IMR-90 (cell line): ENCODE data around the gene AFDN. TPM values are rescaled to one million over a fixed set of nuclear protein-coding genes. Genes with fewer than 3 reads are reported as not detected.
A peak's percentile ranks its signal among the peaks of the same experiment; 100 is the strongest.

Experiments
- ATAC-seq: fragments of 200-7000 bp; cut with Tn5 transposase; 2 replicates; pipeline ENCODE4 v1.9.1; 2020; ENCODE audit warnings: low read depth, mild to moderate bottlenecking, moderate library complexity
- BruUV-seq: library from RNA; stranded (reverse); fragments of 400-500 nt; replicated peaks from 2 replicates; lab custom pipeline; 2021; lab: Mats Ljungman, UMichigan
- CTCF ChIA-PET: fragments of 300-600 bp; formaldehyde crosslinking; extraction: SDS; loops from one replicate; lab custom pipeline; 2021; ENCODE audit warnings: antibody characterized with exemption; lab: Yijun Ruan, JAX
- POLR2A ChIA-PET: fragments of 300-600 bp; sonication (Branson Sonifier 250); formaldehyde crosslinking; loops from one replicate; lab custom pipeline; 2022; ENCODE audit warnings: antibody characterized with exemption; ENCODE audit not compliant: unreplicated experiment; lab: Charles Lee
- DNase-seq: peaks from one replicate; pipeline ENCODE4 v3.0.0; 2013
- H2AFZ ChIP-seq: replicated peaks from 2 replicates; pipeline ENCODE3; 2013; ENCODE audit warnings: low read length, mild to moderate bottlenecking; ENCODE audit not compliant: poor library complexity
- H2AK5ac ChIP-seq: 2 replicates; pipeline ENCODE4 v1.6.1; 2013; ENCODE audit warnings: low read depth, low read length, inconsistent platforms
- H2AK9ac ChIP-seq: replicated peaks from 2 replicates; pipeline ENCODE3; 2013; ENCODE audit warnings: mild to moderate bottlenecking, low read depth, low read length, moderate library complexity; ENCODE audit not compliant: poor library complexity
- H2BK120ac ChIP-seq: 2 replicates; pipeline ENCODE4 v1.6.1; 2013; ENCODE audit warnings: low read depth, low read length, inconsistent platforms
- H2BK15ac ChIP-seq: 3 replicates; pipeline ENCODE4 v1.6.1; 2013; ENCODE audit warnings: low read depth, low read length, inconsistent platforms
- H2BK20ac ChIP-seq: 2 replicates; pipeline ENCODE4 v1.6.1; 2013; ENCODE audit warnings: low read depth, mild to moderate bottlenecking, inconsistent platforms, low read length, moderate library complexity
- H2BK5ac ChIP-seq: 2 replicates; pipeline ENCODE4 v1.6.1; 2013; ENCODE audit warnings: mild to moderate bottlenecking, low read depth, low read length, inconsistent platforms; ENCODE audit not compliant: poor library complexity, severe bottlenecking
- H3K14ac ChIP-seq: replicated peaks from 2 replicates; pipeline ENCODE4 v1.6.1; 2013; ENCODE audit warnings: low read depth, low read length, inconsistent platforms
- H3K18ac ChIP-seq: 2 replicates; pipeline ENCODE4 v1.6.1; 2013; ENCODE audit warnings: low read depth, low read length, control low read depth
- H3K23ac ChIP-seq: 2 replicates; pipeline ENCODE4 v1.6.1; 2013; ENCODE audit warnings: low read depth, low read length, inconsistent platforms
- H3K27ac ChIP-seq: 2 replicates; pipeline ENCODE4 v1.5.1; 2013; ENCODE audit warnings: mild to moderate bottlenecking, control low read depth, low read length; ENCODE audit not compliant: insufficient read depth
- H3K27me3 ChIP-seq: 2 replicates; pipeline ENCODE4 v1.6.1; 2013; ENCODE audit warnings: low read length; ENCODE audit not compliant: control insufficient read depth, insufficient read depth
- H3K36me3 ChIP-seq: 2 replicates; pipeline ENCODE4 v1.6.1; 2013; ENCODE audit warnings: low read length, mixed read lengths; ENCODE audit not compliant: control insufficient read depth, insufficient read depth
- H3K4ac ChIP-seq: 2 replicates; pipeline ENCODE4 v1.6.1; 2013; ENCODE audit warnings: low read depth, low read length, inconsistent platforms
- H3K4me1 ChIP-seq: 2 replicates; pipeline ENCODE4 v1.6.1; 2013; ENCODE audit warnings: low read length, mixed read lengths; ENCODE audit not compliant: control insufficient read depth, insufficient read depth
- H3K4me2 ChIP-seq: 2 replicates; pipeline ENCODE4 v1.6.1; 2013; ENCODE audit warnings: low read depth, mild to moderate bottlenecking, control low read depth, low read length, moderate library complexity
- H3K4me3 ChIP-seq: 2 replicates; pipeline ENCODE4 v1.5.1; 2013; ENCODE audit warnings: low read depth, mild to moderate bottlenecking, control low read depth, low read length, moderate library complexity; ENCODE audit not compliant: insufficient read depth
- H3K56ac ChIP-seq: 2 replicates; pipeline ENCODE4 v1.6.1; 2013; ENCODE audit warnings: low read length, inconsistent platforms; ENCODE audit not compliant: insufficient read depth; ENCODE audit errors: extremely low read depth
- H3K79me1 ChIP-seq, 2 experiments: 2 replicates each; pipeline ENCODE4 v1.6.1; 2013; ENCODE audit warnings: low read length in 2 of 2, inconsistent platforms in 1 of 2, low read depth in 1 of 2
- H3K9ac ChIP-seq: 2 replicates; pipeline ENCODE4 v1.6.1; 2013; ENCODE audit warnings: low read depth, low read length, control low read depth
- H3K9me1 ChIP-seq: 2 replicates; pipeline ENCODE4 v1.6.1; 2013; ENCODE audit warnings: low read length, inconsistent platforms; ENCODE audit not compliant: insufficient read depth
- H3K9me3 ChIP-seq: 2 replicates; pipeline ENCODE4 v1.6.1; 2013; ENCODE audit warnings: low read length; ENCODE audit not compliant: control insufficient read depth, insufficient read depth
- H4K20me1 ChIP-seq: 2 replicates; pipeline ENCODE4 v1.6.1; 2013; ENCODE audit warnings: low read length, inconsistent platforms; ENCODE audit not compliant: insufficient read depth
- H4K5ac ChIP-seq: 2 replicates; pipeline ENCODE4 v1.6.1; 2013; ENCODE audit warnings: mild to moderate bottlenecking, low read depth, low read length, control low read depth
- H4K8ac ChIP-seq, 2 experiments: 2 replicates each; pipeline ENCODE4 v1.6.1; 2013; ENCODE audit warnings: low read depth in 2 of 2, low read length in 2 of 2, control low read depth in 1 of 2, inconsistent platforms in 1 of 2
- H4K91ac ChIP-seq: 2 replicates; pipeline ENCODE4 v1.6.1; 2013; ENCODE audit warnings: low read depth, low read length, inconsistent platforms; ENCODE audit not compliant: insufficient read depth
- CTCF ChIP-seq: conservative IDR thresholded peaks from 2 replicates; pipeline ENCODE4 v1.5.1; 2012; ENCODE audit warnings: mild to moderate bottlenecking, low read depth, low read length, improper control_type of control experiment
- MAFK ChIP-seq: IDR thresholded peaks from 2 replicates; pipeline ENCODE4 v1.6.1; 2012; ENCODE audit warnings: low read depth, low read length, improper control_type of control experiment
- MAZ ChIP-seq: IDR thresholded peaks from 2 replicates; pipeline ENCODE4 v1.6.1; 2012; ENCODE audit warnings: low read depth, mild to moderate bottlenecking, low read length, improper control_type of control experiment, moderate library complexity, borderline replicate concordance
- MXI1 ChIP-seq: IDR thresholded peaks from 2 replicates; pipeline ENCODE4 v1.6.1; 2012; ENCODE audit warnings: low read depth, mild to moderate bottlenecking, low read length, moderate library complexity, borderline replicate concordance
- NFE2L2 ChIP-seq: fragments of 150-350 bp; IDR thresholded peaks from 2 replicates; pipeline ENCODE4 v1.6.1; 2016; ENCODE audit warnings: low read depth, mild to moderate bottlenecking, low read length
- POLR2A ChIP-seq: IDR thresholded peaks from 2 replicates; pipeline ENCODE4 v1.6.1; 2012; ENCODE audit warnings: mild to moderate bottlenecking, low read depth, low read length
- RAD21 ChIP-seq: IDR thresholded peaks from 2 replicates; pipeline ENCODE4 v1.6.1; 2012; ENCODE audit warnings: low read length, improper control_type of control experiment
- RCOR1 ChIP-seq: IDR thresholded peaks from 2 replicates; pipeline ENCODE4 v1.6.1; 2012; ENCODE audit warnings: mild to moderate bottlenecking, low read length, improper control_type of control experiment; ENCODE audit not compliant: insufficient replicate concordance
- RFX5 ChIP-seq: IDR thresholded peaks from 2 replicates; pipeline ENCODE4 v1.8.0; 2012; ENCODE audit warnings: low read depth, mild to moderate bottlenecking, low read length, moderate library complexity
- SMC3 ChIP-seq: fragments of 150-350 bp; IDR thresholded peaks from 2 replicates; pipeline ENCODE4 v1.6.1; 2016; ENCODE audit warnings: low read depth, mild to moderate bottlenecking, antibody characterized with exemption, low read length, moderate library complexity
- USF2 ChIP-seq: fragments of 150-350 bp; IDR thresholded peaks from 2 replicates; pipeline ENCODE4 v1.6.1; 2017; ENCODE audit warnings: mild to moderate bottlenecking, antibody characterized with exemption, low read length, low read depth
- WGBS, 2 experiments: methylation state at CpG; one replicate each; pipeline versions ENCODE4 v1.1.5 to v1.1.7; 2013; ENCODE audit warnings: missing lambda C conversion rate in 2 of 2; ENCODE audit not compliant: insufficient read length in 1 of 2; ENCODE audit errors: extremely low coverage in 2 of 2; 5-methylcytosine and 5-hydroxymethylcytosine counted together
- dilution Hi-C: fragments of 300-500 bp; cut with HindIII; formaldehyde crosslinking; loops from one replicate; pipeline ENCODE4 v1.14.3; 2018; ENCODE audit warnings: low sequenced_read_pairs; ENCODE audit not compliant: unreplicated experiment
- in situ Hi-C: fragments of 300-500 bp; cut with MboI; formaldehyde crosslinking; loops from 3 replicates; pipeline ENCODE4 v1.14.3; 2019; ENCODE audit warnings: low sequenced_read_pairs, inconsistent platforms, mixed read lengths
- intact Hi-C: fragments of 100-400 bp; cut with micrococcal nuclease; formaldehyde crosslinking; loops from 2 replicates; pipeline ENCODE4 v1.10.0; 2022
- polyA plus RNA-seq, 3 experiments: library from polyadenylated mRNA; depleted of rRNA; stranded (reverse); fragments of >200 nt; gene quantifications; 2 replicates each; pipeline ENCODE4 v1.2.3, GENCODE V29; 2012; ENCODE audit warnings: low replicate concordance in 1 of 3
- total RNA-seq: library from RNA; depleted of rRNA; stranded (reverse); fragments of >200 nt; gene quantifications from 2 replicates; pipeline ENCODE4 v1.2.3, GENCODE V29; 2012

AFDN gene
- total and polyA plus RNA-seq, 2 of the 4 experiments (the other 2 are of a cell fraction): 11.6 to 20.8 TPM

GRCh38 chr6:167898673-167899311, 72.1 kb downstream of the AFDN start:
- ChIA-PET CTCF (interaction anchor here (0.6 to 1.1 kb wide), 2 partner anchors 234 to 605 kb away, joined by 3 read pairs; no protein-coding TSS in a partner anchor), POLR2A (no interaction called here)
- no peak overlapping the region for H2AK9ac ChIP-seq
- H3K4me3 ChIP-seq: no peak overlapping the region
- no peaks in the 10 kb centered on the region for H3K9me3 ChIP-seq
- no peak overlapping the region for H2BK120ac ChIP-seq
- no peak overlapping the region for H3K23ac ChIP-seq
- H3K4me1 ChIP-seq: no peaks in the 10 kb centered on the region
- no peak overlapping the region for H2BK5ac ChIP-seq
- intact Hi-C loops: loop anchor here (1.0 to 10.0 kb wide), 4 partner anchors 71 to 1124 kb away; no protein-coding TSS in a partner anchor
- no peak overlapping the region for H3K9ac ChIP-seq
- peak; percentile 84 for TF ChIP-seq RAD21
- TF ChIP-seq NFE2L2: no peak
- TF ChIP-seq USF2: no peak
- TF ChIP-seq MAFK: no peak
- TF ChIP-seq POLR2A: no peak
- no peak for TF ChIP-seq RFX5
- no peak for TF ChIP-seq MXI1
- TF ChIP-seq RCOR1: no peak
- no peak for TF ChIP-seq MAZ
- TF ChIP-seq CTCF: peak; percentile 76
- TF ChIP-seq SMC3: peak; percentile 89
- DNase-seq (peak; percentile 68), ATAC-seq (peak; percentile 74)
- H2AFZ ChIP-seq: no peak overlapping the region
- H4K5ac ChIP-seq: no peak overlapping the region
- H3K4ac ChIP-seq: no peak overlapping the region
- no peaks in the 10 kb centered on the region for H3K27me3 ChIP-seq
- H3K36me3 ChIP-seq: no peaks in the 10 kb centered on the region
- H4K20me1 ChIP-seq: no peaks in the 10 kb centered on the region
- no peak overlapping the region for H2AK5ac ChIP-seq
- in situ Hi-C loops: loop anchor here (25.0 kb wide), 1 partner anchor 686 kb away; no protein-coding TSS in a partner anchor
- no peak overlapping the region for H3K56ac ChIP-seq
- no peaks in the 10 kb centered on the region for H3K9me1 ChIP-seq
- no peak overlapping the region for H3K14ac ChIP-seq
- no TSS peak for BruUV-seq
- WGBS, 2 experiments: no CpG with 5 or more reads among the region's 3 CpGs
- no peak overlapping the region for H3K27ac ChIP-seq
- dilution Hi-C loops: no loop called here
- no peak overlapping the region for H3K4me2 ChIP-seq
- no peaks in the 10 kb centered on the region; a peak in 1 of 4 replicates for H3K79me1 ChIP-seq
- H3K18ac ChIP-seq: no peak overlapping the region
- no peak overlapping the region for H4K91ac ChIP-seq
- H2BK15ac ChIP-seq: no peak overlapping the region
- H4K8ac ChIP-seq: no peak overlapping the region
- no peak overlapping the region for H2BK20ac ChIP-seq
